ENCODE data around the gene USP20. TPM values are rescaled to one million over a fixed set of nuclear protein-coding genes. Genes with fewer than 3 reads are reported as not detected.

The USP20 gene
- total and polyA plus RNA-seq, 10 of the 15 experiments (the other 5 are each of a cell fraction or from before 2014, with no cell fraction given), result 0.66 to 23.3 (median 11.0) TPM

DNA sequence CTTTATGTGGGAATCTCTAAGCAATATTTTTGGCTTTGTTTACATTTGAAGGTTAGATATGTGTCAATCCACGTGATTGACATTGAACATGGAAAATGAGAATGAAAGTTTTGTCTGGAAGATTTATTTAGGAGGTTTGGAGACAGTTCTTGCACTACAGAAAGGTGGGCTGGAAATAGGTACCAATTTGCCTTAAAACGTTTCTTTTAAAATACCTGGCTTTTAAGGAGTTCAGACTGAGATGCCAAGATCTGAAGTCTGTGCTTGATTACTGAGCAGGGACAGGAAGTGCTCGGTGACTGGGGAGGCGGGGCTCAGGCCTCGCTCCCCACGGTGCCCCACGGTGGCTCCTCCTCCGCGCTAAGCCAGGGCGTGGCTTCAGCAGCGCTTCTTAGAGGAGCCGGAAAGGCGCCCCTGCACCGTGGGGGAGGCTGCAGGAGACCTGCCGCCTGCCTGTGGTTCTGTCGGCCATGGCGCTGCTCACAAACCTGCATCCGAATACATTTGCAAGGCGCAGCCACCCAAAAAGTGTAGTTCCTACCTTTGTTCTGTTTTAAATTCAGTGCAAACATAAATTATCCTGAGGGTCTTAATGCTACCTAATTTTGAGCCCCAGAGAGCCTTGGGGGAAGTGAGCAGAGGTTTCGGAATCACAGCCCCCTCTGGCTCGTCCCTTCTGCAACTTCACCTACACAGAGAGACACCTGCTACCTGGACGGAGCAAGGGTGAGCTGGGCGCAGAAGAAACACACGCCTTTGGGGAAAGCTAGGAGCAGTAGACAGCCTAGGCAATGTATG, 49.2 kb downstream of the USP20 start (continued):
- no peak for TF ChIP-seq CEBPZ (IDR thresholded peaks at IDR 0.05; ENCODE audit: low read depth, low read length)
- TF ChIP-seq BHLHE40 (IDR thresholded peaks at IDR 0.05; ENCODE audit: borderline replicate concordance in 1 of 2, low read depth in 2 of 2, low read length in 1 of 2), result peak; percentile 30 to 70; a peak in 2 of 4 replicates
- TF ChIP-seq HDAC6 (IDR thresholded peaks at IDR 0.05; ENCODE audit: unreplicated experiment), result no peak
- TF ChIP-seq SMARCA5 (IDR thresholded peaks at IDR 0.05), result no peak
- TF ChIP-seq RBBP5 (conservative IDR thresholded peaks at IDR 0.05), result no peak
- no peak for TF ChIP-seq FOXK2 (IDR thresholded peaks at IDR 0.05)
- TF ChIP-seq SMAD5 (IDR thresholded peaks at IDR 0.05; ENCODE audit: low read depth), result 0 out of 2 replicates have a peak, but pooled peaks have one; percentile 35
- TF ChIP-seq ZBTB40 (IDR thresholded peaks at IDR 0.05; ENCODE audit: borderline replicate concordance), result no peak
- TF ChIP-seq STAT1 (conservative IDR thresholded peaks at IDR 0.05), result no peak
- TF ChIP-seq KDM1A (IDR thresholded peaks at IDR 0.05; ENCODE audit: borderline replicate concordance), result no peak
- TF ChIP-seq JUND (IDR thresholded peaks at IDR 0.05; ENCODE audit: low read depth, low read length), result no peak
- TF ChIP-seq REST (IDR thresholded peaks at IDR 0.05; ENCODE audit: low read depth, low read length), result no peak
- no peak for TF ChIP-seq CBX3 (IDR thresholded peaks at IDR 0.05; ENCODE audit: borderline replicate concordance, low read depth)
- no peak for TF ChIP-seq ZNF24 (IDR thresholded peaks at IDR 0.05)
- no peak for TF ChIP-seq YBX1 (IDR thresholded peaks at IDR 0.05)
- TF ChIP-seq TCF7 (IDR thresholded peaks at IDR 0.05; ENCODE audit: borderline replicate concordance), result no peak
- TF ChIP-seq LARP7 (IDR thresholded peaks at IDR 0.05), result no peak
- TF ChIP-seq, protein P1, sequence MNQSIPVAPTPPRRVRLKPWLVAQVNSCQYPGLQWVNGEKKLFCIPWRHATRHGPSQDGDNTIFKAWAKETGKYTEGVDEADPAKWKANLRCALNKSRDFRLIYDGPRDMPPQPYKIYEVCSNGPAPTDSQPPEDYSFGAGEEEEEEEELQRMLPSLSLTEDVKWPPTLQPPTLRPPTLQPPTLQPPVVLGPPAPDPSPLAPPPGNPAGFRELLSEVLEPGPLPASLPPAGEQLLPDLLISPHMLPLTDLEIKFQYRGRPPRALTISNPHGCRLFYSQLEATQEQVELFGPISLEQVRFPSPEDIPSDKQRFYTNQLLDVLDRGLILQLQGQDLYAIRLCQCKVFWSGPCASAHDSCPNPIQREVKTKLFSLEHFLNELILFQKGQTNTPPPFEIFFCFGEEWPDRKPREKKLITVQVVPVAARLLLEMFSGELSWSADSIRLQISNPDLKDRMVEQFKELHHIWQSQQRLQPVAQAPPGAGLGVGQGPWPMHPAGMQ (IDR thresholded peaks at IDR 0.05; ENCODE audit: borderline replicate concordance), result no peak
- peak; percentile 16; the same call in 1 of the 2 replicates for TF ChIP-seq SREBF1 (IDR thresholded peaks at IDR 0.05; ENCODE audit: low read length)
